Esophagus mucosa (tissue), 1 donor: ENCODE results near the gene CBR1. TPM values are rescaled to one million over a fixed set of nuclear protein-coding genes. Genes with fewer than 3 reads are reported as not detected.
A peak's percentile ranks its signal among the peaks of the same experiment; 100 is the strongest.

ENCODE experiments used
- ATAC-seq: fragments of 200-7000 bp; cut with Tn5 transposase; one replicate; pipeline ENCODE4 v1.9.1; 2020
- total RNA-seq: library from RNA; stranded (reverse); gene quantifications from one replicate; pipeline ENCODE4 v1.2.4, GENCODE V29; 2023
- donor health status: DM: yes; HTN: yes; CAD: no.

Gene CBR1
- 131 TPM for total RNA-seq

GRCh38 chr21:36069713-36070583 is at the start of gene CBR1:
Gene CBR1 (plus strand): TSS chr21:36070024. CDS start chr21:36070116, 92 bp downstream.
- ATAC-seq = peak; percentile 96

GRCh38 chr21:36021251-36021837 is 48.5 kb upstream of the CBR1 start:
- ATAC-seq = no peak

- peak; percentile 39 for ATAC-seq
Observed at GRCh38 chr21:36022427-36023091, 47.3 kb upstream of the CBR1 start.

- ATAC-seq = no peak
Observed at GRCh38 chr21:36023092-36023480, 46.7 kb upstream of the CBR1 start.

- no peak for ATAC-seq
Observed at GRCh38 chr21:36024782-36025181, 45.0 kb upstream of the CBR1 start.

GRCh38 chr21:36027347-36027746 is 42.5 kb upstream of the CBR1 start:
- ATAC-seq = no peak

GRCh38 chr21:36028127-36029069 is 41.4 kb upstream of the CBR1 start:
- peak; percentile 91 for ATAC-seq

- no peak for ATAC-seq
Observed at GRCh38 chr21:36029309-36029708, 40.5 kb upstream of the CBR1 start.

- no peak for ATAC-seq
Observed at GRCh38 chr21:36030581-36031189, 39.1 kb upstream of the CBR1 start.

GRCh38 chr21:36032647-36033406 is 37.0 kb upstream of the CBR1 start:
- ATAC-seq = no peak

- ATAC-seq = no peak
Observed at GRCh38 chr21:36034211-36034913, 35.5 kb upstream of the CBR1 start.

GRCh38 chr21:36035381-36035791 is 34.4 kb upstream of the CBR1 start:
- ATAC-seq = no peak

- peak; percentile 79 for ATAC-seq
Observed at GRCh38 chr21:36038701-36039497, 30.9 kb upstream of the CBR1 start.

GRCh38 chr21:36039861-36040260 is 30.0 kb upstream of the CBR1 start:
- peak; percentile 36 for ATAC-seq

GRCh38 chr21:36040389-36040788 is 29.4 kb upstream of the CBR1 start:
- ATAC-seq = no peak

GRCh38 chr21:36041910-36042309 is 27.9 kb upstream of the CBR1 start:
- ATAC-seq = no peak

GRCh38 chr21:36044056-36044455 is 25.8 kb upstream of the CBR1 start:
- no peak for ATAC-seq

GRCh38 chr21:36045993-36046392 is 23.8 kb upstream of the CBR1 start:
- ATAC-seq = no peak

- ATAC-seq = no peak
Observed at GRCh38 chr21:36047139-36047538, 22.7 kb upstream of the CBR1 start.

- ATAC-seq = no peak
Observed at GRCh38 chr21:36048357-36048756, 21.5 kb upstream of the CBR1 start.
